ENCODE data around the gene HDDC2. TPM values are rescaled to one million over a fixed set of nuclear protein-coding genes. Genes with fewer than 3 reads are reported as not detected.

The HDDC2 gene
- total RNA-seq, 1 experiment from 2014 or later: 95.6 TPM

GRCh38 chr6:125300992-125301434, 754 bp downstream of the HDDC2 start:
- Histone ChIP-seq H2AFZ (ENCODE audit: low read depth, low read length, poor library complexity, severe bottlenecking) (peak overlapping the region; percentile 87), H3K4me2 (ENCODE audit: low read length) (peak overlapping the region; percentile 88), H3K9ac (ENCODE audit: low read length) (peak overlapping the region; percentile 88), H3K27ac (ENCODE audit: low read depth, low read length) (peak overlapping the region; percentile 86), H3K9me3 (ENCODE audit: control insufficient read depth in 1 of 2, insufficient read depth in 1 of 2, low read depth in 1 of 2, low read length in 2 of 2) (no peaks in the 10 kb centered on the region), H3K4me3 (replicated peaks in 1 of 2; ENCODE audit: low read depth in 1 of 2, low read length in 2 of 2) (peak overlapping the region; percentile 79 to 88), H3K27me3 (ENCODE audit: insufficient read depth, low read length) (no peaks in the 10 kb centered on the region), H4K20me1 (ENCODE audit: insufficient read depth) (no peaks in the 10 kb centered on the region; the same call in 1 of the 2 replicates), H3K9me2 (ENCODE audit: insufficient read depth) (no peaks in the 10 kb centered on the region), H3K36me3 (ENCODE audit: control insufficient read depth in 1 of 2, insufficient read depth in 2 of 2, low read length in 2 of 2) (peaks cover 25 to 34% of the 10 kb centered on the region in 2 experiments), H3K4me1 (ENCODE audit: control insufficient read depth in 1 of 2, insufficient read depth in 2 of 2, low read length in 2 of 2) (peaks cover 0 to 16% of the 10 kb centered on the region in 2 experiments; a peak in 3 of 4 replicates), H3K79me2 (ENCODE audit: insufficient read depth, low read length) (peaks cover 44% of the 10 kb centered on the region)
- ATAC-seq (no peak), DNase-seq (ENCODE audit: low read depth, low spot score) (no peak)
- no peak for TF ChIP-seq EZH2phosphoT487 (IDR thresholded peaks at IDR 0.05; ENCODE audit: borderline replicate concordance)
- ChIA-PET RAD21 (ENCODE audit: low non-redundant PET in 1 of 2, low total read pairs in 2 of 2, uncharacterized antibody in 2 of 2, unreplicated experiment in 2 of 2) (interaction anchor here in 1 of 2 experiments (1.1 kb wide), 1 partner anchor 453 kb away, joined by 3 read pairs; no protein-coding TSS in a partner anchor), POLR2A (no interaction called here), CTCF (interaction anchor here (1.2 kb wide), 1 partner anchor 430 kb away, joined by 5 read pairs; no protein-coding TSS in a partner anchor)
- BruUV-seq (replicated peaks): no TSS peak
- intact Hi-C loops (cut with micrococcal nuclease): loop anchor here (2.0 to 5.0 kb wide), 2 partner anchors 109 to 148 kb away; partner anchors contain the start of gene TPD52L1

- H3K9me2 ChIP-seq (ENCODE audit: insufficient read depth): no peaks in the 10 kb centered on the region
- H3K79me2 ChIP-seq (ENCODE audit: insufficient read depth, low read length): peaks cover 56% of the 10 kb centered on the region
- CTCF ChIA-PET: no interaction called here
- no peak for DNase-seq (ENCODE audit: low read depth, low spot score)
- intact Hi-C loops (cut with micrococcal nuclease): no loop called here
- no peak overlapping the region for H3K9ac ChIP-seq (ENCODE audit: low read length)
- POLR2A ChIA-PET: no interaction called here
- TF ChIP-seq MAX (IDR thresholded peaks at IDR 0.05): no peak
- TF ChIP-seq EGR1 (IDR thresholded peaks at IDR 0.05; ENCODE audit: low read depth): no peak
- no TSS peak for BruUV-seq (replicated peaks)
- H3K4me1 ChIP-seq (ENCODE audit: control insufficient read depth in 1 of 2, insufficient read depth in 2 of 2, low read length in 2 of 2): peaks cover 0 to 16% of the 10 kb centered on the region in 2 experiments; a peak in 3 of 4 replicates
- RAD21 ChIA-PET (ENCODE audit: low non-redundant PET in 1 of 2, low total read pairs in 2 of 2, uncharacterized antibody in 2 of 2, unreplicated experiment in 2 of 2): no interaction called here
- no peaks in the 10 kb centered on the region for H3K27me3 ChIP-seq (ENCODE audit: insufficient read depth, low read length)
- H3K36me3 ChIP-seq (ENCODE audit: control insufficient read depth in 1 of 2, insufficient read depth in 2 of 2, low read length in 2 of 2): peaks cover 31 to 50% of the 10 kb centered on the region in 2 experiments
- no peak overlapping the region for H2AFZ ChIP-seq (ENCODE audit: low read depth, low read length, poor library complexity, severe bottlenecking)
- H3K4me2 ChIP-seq (ENCODE audit: low read length): no peak overlapping the region
- ATAC-seq: no peak
- H4K20me1 ChIP-seq (ENCODE audit: insufficient read depth): peaks cover 3% of the 10 kb centered on the region; the same call in 1 of the 2 replicates
- no peak overlapping the region for H3K4me3 ChIP-seq (replicated peaks in 1 of 2; ENCODE audit: low read depth in 1 of 2, low read length in 2 of 2)
- no peaks in the 10 kb centered on the region for H3K9me3 ChIP-seq (ENCODE audit: control insufficient read depth in 1 of 2, insufficient read depth in 1 of 2, low read depth in 1 of 2, low read length in 2 of 2)
- no peak overlapping the region for H3K27ac ChIP-seq (ENCODE audit: low read depth, low read length)
Measured at GRCh38 chr6:125299257-125299656, 2.5 kb downstream of the HDDC2 start.

Data from HCT116 (cell line).